Neural crest cell (in vitro differentiated cells): Measurements from ENCODE around the gene EFCAB8. TPM values are rescaled to one million over a fixed set of nuclear protein-coding genes. Genes with fewer than 3 reads are reported as not detected.
A peak's percentile ranks its signal among the peaks of the same experiment; 100 is the strongest.

Experiments
- DNase-seq: peaks from one replicate; pipeline ENCODE4 v3.0.0; 2021; ENCODE audit warnings: low read depth, mixed read lengths, low spot score
- H3K27ac Mint-ChIP-seq: one replicate; pipeline ENCODE4 v1.8.0; 2021; ENCODE audit warnings: mild to moderate bottlenecking, mixed read lengths; ENCODE audit not compliant: unreplicated experiment
- H3K27me3 Mint-ChIP-seq: 2 replicates; pipeline ENCODE4 v1.8.0; 2021; ENCODE audit warnings: low read depth, mild to moderate bottlenecking, mixed read lengths
- H3K36me3 Mint-ChIP-seq: 2 replicates; pipeline ENCODE4 v1.8.0; 2021; ENCODE audit warnings: low read depth, mild to moderate bottlenecking, mixed read lengths
- H3K4me1 Mint-ChIP-seq: 2 replicates; pipeline ENCODE4 v1.8.0; 2021; ENCODE audit warnings: mixed read lengths
- H3K4me3 Mint-ChIP-seq: one replicate; pipeline ENCODE4 v1.8.0; 2021; ENCODE audit warnings: mild to moderate bottlenecking, mixed read lengths
- H3K9me3 Mint-ChIP-seq: 2 replicates; pipeline ENCODE4 v1.8.0; 2021; ENCODE audit warnings: mixed read lengths
- total RNA-seq: library from RNA; stranded (reverse); gene quantifications from 2 replicates; pipeline ENCODE4 v1.2.1, GENCODE V29; 2021
- TF ChIP-seq, protein P1 (sequence below): fragments of 200-600 bp; sonication (generic); conservative IDR thresholded peaks from 2 replicates; pipeline ENCODE4 v1.5.0; 2021; ENCODE audit warnings: antibody characterized with exemption, mild to moderate bottlenecking

The EFCAB8 gene
- total RNA-seq, 1 donor from 2014 or later: 0.26 TPM

DNA sequence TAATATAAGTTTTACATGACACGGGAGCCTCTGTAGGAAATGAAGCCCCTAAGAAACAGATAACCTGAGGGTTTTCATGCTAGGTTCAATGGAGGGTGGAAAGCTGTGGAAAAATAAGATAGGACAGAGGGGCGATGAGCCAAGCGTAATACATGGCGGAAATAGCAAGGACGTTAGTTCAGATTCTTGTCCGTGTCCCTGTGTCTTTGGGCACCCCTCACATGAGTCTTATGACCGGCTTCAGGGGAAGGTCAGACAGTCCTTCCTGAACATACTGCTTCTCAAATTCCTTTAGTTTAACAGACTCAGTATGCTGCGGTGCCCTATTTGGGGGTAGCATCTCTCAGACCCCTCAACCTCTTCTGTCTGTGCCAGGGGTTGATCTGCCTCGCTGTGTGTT, 20.8 kb downstream of the EFCAB8 start:
- no peaks in the 10 kb centered on the region for H3K36me3 Mint-ChIP-seq
- H3K9me3 Mint-ChIP-seq: no peaks in the 10 kb centered on the region
- H3K27me3 Mint-ChIP-seq: no peaks in the 10 kb centered on the region
- H3K4me3 Mint-ChIP-seq: no peak overlapping the region
- TF ChIP-seq, protein P1, sequence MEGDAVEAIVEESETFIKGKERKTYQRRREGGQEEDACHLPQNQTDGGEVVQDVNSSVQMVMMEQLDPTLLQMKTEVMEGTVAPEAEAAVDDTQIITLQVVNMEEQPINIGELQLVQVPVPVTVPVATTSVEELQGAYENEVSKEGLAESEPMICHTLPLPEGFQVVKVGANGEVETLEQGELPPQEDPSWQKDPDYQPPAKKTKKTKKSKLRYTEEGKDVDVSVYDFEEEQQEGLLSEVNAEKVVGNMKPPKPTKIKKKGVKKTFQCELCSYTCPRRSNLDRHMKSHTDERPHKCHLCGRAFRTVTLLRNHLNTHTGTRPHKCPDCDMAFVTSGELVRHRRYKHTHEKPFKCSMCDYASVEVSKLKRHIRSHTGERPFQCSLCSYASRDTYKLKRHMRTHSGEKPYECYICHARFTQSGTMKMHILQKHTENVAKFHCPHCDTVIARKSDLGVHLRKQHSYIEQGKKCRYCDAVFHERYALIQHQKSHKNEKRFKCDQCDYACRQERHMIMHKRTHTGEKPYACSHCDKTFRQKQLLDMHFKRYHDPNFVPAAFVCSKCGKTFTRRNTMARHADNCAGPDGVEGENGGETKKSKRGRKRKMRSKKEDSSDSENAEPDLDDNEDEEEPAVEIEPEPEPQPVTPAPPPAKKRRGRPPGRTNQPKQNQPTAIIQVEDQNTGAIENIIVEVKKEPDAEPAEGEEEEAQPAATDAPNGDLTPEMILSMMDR: no peak
- no peak for DNase-seq
- no peak overlapping the region for H3K27ac Mint-ChIP-seq
- no peaks in the 10 kb centered on the region for H3K4me1 Mint-ChIP-seq

DNA sequence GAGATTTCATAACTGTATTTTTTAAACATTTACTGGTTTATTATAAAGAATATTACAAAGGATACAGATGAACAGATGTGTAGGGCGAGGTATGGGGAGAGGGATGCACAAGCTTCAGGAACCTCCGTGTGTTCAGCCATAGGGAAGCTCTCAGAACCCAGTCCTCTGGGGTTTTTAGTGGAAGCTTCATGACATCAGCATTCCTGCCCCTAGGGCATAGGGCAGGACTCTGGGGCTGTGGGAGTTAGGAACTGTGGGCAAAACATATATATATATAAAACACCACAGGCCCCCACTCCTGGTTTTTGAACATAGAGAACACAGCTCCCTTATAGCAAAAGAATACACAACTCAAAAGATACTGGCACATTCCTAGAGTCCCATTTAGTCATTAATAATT, 21.9 kb downstream of the EFCAB8 start:
- H3K9me3 Mint-ChIP-seq: no peaks in the 10 kb centered on the region
- H3K4me1 Mint-ChIP-seq: no peaks in the 10 kb centered on the region
- TF ChIP-seq, protein P1: no peak
- H3K4me3 Mint-ChIP-seq: no peak overlapping the region
- no peaks in the 10 kb centered on the region for H3K27me3 Mint-ChIP-seq
- no peaks in the 10 kb centered on the region for H3K36me3 Mint-ChIP-seq
- DNase-seq: no peak
- no peak overlapping the region for H3K27ac Mint-ChIP-seq

DNA sequence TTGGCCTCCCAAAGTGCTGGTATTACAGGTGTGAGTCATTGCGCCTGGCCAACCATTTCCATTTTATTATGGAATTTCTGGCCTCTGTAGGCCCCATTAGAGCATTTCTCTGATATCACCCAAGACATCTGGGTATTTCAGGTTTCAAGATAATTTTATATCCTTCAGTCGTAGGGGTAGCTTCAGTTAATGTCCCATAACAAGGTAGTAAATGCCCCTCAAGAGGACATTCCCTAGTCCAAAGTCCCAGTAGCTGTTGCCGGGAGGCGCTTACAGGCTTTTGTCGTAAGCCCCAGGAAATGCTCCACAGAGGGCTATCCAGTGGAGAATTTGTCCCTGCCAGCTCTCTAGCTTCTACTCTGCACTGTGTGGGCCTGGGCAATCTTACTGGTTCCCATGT, 24.4 kb downstream of the EFCAB8 start:
- Mint-ChIP-seq H3K36me3 (no peaks in the 10 kb centered on the region), H3K9me3 (no peaks in the 10 kb centered on the region), H3K4me1 (no peaks in the 10 kb centered on the region), H3K4me3 (no peak overlapping the region), H3K27ac (no peak overlapping the region), H3K27me3 (no peaks in the 10 kb centered on the region)
- TF ChIP-seq, protein P1: no peak
- no peak for DNase-seq

DNA sequence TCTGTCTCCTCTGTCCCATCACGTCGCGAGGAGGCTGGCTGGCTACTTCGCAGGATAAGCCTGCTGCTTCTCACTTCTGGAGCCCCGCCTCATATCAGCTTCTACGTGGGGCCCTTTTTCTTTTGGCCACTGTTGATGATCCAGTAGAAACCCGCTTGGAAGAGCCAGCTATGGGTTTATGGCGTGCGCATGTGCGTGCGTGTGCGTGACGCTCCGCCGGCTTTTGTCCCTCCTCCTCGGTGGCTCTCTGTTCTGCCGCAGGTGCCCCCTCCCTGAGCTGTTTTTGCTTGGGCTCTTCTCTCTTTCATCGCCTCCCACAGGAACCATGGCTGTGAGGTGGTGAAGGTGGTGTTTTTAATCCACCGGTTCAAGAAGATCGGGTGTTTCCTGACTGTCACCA, 26.5 kb downstream of the EFCAB8 start:
- no peaks in the 10 kb centered on the region for H3K9me3 Mint-ChIP-seq
- H3K4me1 Mint-ChIP-seq: no peaks in the 10 kb centered on the region
- TF ChIP-seq, protein P1: no peak
- H3K27me3 Mint-ChIP-seq: no peaks in the 10 kb centered on the region
- no peak overlapping the region for H3K4me3 Mint-ChIP-seq
- DNase-seq: no peak
- peak overlapping the region; percentile 21 for H3K27ac Mint-ChIP-seq
- no peaks in the 10 kb centered on the region for H3K36me3 Mint-ChIP-seq

DNA sequence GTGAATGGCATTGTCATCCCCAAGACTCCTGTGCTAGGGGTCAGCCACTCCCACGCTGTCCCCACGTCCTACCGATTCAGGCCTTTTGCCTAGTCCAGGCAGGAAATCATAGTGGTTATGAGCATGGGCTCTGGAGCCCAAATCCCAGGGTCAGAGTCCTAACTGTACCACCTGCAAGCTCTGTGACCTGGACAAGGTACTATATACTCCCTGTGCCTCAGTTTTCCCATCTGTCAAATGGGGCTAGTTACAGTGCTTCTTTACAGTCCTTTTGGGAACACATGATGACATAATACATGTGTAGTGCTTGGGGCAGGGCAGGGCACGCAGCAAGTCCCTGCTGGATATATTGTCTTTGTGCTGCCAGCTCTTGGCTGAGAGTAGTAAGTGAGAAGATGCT, 27.2 kb downstream of the EFCAB8 start:
- H3K27ac Mint-ChIP-seq: no peak overlapping the region
- H3K4me3 Mint-ChIP-seq: no peak overlapping the region
- no peaks in the 10 kb centered on the region for H3K27me3 Mint-ChIP-seq
- DNase-seq: no peak
- H3K4me1 Mint-ChIP-seq: no peaks in the 10 kb centered on the region
- H3K36me3 Mint-ChIP-seq: no peaks in the 10 kb centered on the region
- TF ChIP-seq, protein P1: no peak
- H3K9me3 Mint-ChIP-seq: no peaks in the 10 kb centered on the region

DNA sequence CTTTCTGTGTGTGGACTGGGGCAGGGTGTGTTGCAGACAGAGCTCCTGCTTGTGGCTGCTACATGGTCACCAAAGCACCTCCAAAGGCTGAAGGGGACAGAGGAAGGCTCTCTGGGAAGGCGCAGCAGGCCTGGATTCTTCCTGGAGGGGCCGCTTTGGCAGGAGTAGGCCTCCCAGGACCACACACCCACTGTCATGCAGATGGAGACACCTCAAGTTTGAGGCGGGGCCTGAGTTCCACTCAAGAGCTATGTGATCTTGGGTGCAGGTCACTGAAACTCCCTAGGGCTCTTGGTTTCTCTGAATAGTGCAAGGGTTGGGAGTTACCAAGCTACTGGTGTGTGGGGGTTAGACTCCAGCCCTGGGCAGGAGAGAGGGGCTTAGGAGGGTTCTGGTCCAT, 27.9 kb downstream of the EFCAB8 start:
- Mint-ChIP-seq H3K9me3 (no peaks in the 10 kb centered on the region), H3K36me3 (no peaks in the 10 kb centered on the region), H3K4me3 (no peak overlapping the region), H3K27ac (no peak overlapping the region), H3K4me1 (no peaks in the 10 kb centered on the region), H3K27me3 (no peaks in the 10 kb centered on the region)
- DNase-seq: no peak
- TF ChIP-seq, protein P1: no peak
